Measurements from ENCODE around the gene TPX2. TPM values are rescaled to one million over a fixed set of nuclear protein-coding genes. Genes with fewer than 3 reads are reported as not detected.

TPX2 gene
- total RNA-seq, 4 donors from 2014 or later: 0.39 to 2.0 (median 0.82) TPM

DNA sequence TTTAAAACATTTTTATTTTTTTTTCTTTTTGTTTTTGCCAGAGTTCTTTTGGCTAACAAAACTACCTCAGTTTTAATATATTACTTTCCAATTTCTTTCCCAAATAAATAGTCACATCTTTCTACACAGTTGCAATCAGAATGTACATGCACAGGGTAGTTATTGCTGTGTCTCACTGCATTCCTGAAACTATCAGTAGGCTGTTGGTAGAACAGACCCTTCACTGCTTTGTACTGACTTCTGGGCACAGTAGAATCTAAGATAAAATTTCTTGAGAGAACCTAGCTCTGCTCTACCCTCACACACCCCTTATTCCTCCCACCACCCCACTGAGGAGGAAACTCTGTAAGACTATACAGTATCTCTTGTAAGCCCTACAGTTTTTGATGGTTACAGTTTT, 19.9 kb downstream of the TPX2 start:
- TF ChIP-seq POLR2A (IDR thresholded peaks at IDR 0.05): no peak
- TF ChIP-seq, protein P1, sequence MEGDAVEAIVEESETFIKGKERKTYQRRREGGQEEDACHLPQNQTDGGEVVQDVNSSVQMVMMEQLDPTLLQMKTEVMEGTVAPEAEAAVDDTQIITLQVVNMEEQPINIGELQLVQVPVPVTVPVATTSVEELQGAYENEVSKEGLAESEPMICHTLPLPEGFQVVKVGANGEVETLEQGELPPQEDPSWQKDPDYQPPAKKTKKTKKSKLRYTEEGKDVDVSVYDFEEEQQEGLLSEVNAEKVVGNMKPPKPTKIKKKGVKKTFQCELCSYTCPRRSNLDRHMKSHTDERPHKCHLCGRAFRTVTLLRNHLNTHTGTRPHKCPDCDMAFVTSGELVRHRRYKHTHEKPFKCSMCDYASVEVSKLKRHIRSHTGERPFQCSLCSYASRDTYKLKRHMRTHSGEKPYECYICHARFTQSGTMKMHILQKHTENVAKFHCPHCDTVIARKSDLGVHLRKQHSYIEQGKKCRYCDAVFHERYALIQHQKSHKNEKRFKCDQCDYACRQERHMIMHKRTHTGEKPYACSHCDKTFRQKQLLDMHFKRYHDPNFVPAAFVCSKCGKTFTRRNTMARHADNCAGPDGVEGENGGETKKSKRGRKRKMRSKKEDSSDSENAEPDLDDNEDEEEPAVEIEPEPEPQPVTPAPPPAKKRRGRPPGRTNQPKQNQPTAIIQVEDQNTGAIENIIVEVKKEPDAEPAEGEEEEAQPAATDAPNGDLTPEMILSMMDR (IDR thresholded peaks at IDR 0.05): no peak
- no peaks in the 10 kb centered on the region for H3K36me3 ChIP-seq
- intact Hi-C loops (cut with DNase I): no loop called here
- H3K4me1 ChIP-seq: no peaks in the 10 kb centered on the region
- H3K27ac ChIP-seq: no peak overlapping the region
- no peaks in the 10 kb centered on the region for H3K27me3 ChIP-seq
- no peak overlapping the region for H3K4me3 ChIP-seq (replicated peaks in 1 of 3)
- no peak for DNase-seq
- no peaks in the 10 kb centered on the region for H3K9me3 ChIP-seq

DNA sequence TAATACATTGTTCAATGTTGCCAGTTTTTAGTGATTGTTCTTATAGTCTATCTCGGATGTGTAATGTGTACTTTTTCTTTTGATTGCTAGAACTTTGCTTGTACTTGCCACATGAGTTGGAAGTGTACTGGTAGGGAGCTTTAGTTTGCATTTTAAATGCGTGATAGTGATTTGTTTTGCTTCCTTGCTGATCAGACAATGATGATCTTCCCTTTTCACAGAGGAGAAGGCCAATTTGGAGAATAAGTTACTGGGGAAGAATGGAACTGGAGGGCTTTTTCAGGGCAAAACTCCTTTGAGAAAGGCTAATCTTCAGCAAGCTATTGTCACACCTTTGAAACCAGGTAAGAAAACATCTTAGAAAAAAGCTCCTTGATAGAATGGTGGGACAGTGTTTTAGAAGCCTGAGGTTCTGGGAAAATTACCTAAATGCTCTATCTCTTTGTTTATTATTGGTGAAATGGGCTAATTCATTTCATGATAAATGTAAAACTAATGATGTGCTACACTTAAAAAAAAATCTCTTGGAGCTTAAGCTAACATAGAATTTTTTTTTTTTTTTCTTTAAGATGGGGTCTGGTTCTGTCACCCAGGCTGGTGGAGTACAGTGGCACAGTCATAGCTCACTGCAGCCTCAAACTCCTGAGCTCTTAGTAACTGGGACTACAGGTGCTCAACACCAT, 20.9 kb downstream of the TPX2 start:
- Histone ChIP-seq H3K4me1 (no peaks in the 10 kb centered on the region), H3K36me3 (no peaks in the 10 kb centered on the region), H3K27ac (no peak overlapping the region), H3K9me3 (no peaks in the 10 kb centered on the region), H3K27me3 (no peaks in the 10 kb centered on the region), H3K4me3 (replicated peaks in 1 of 3) (no peak overlapping the region)
- WGBS, 2 donors: 60 to 89% methylated on average over 2 of the region's 2 CpGs
- DNase-seq: peak in 1 of 2 donors; percentile 24
- no peak for TF ChIP-seq POLR2A (IDR thresholded peaks at IDR 0.05)
- TF ChIP-seq, protein P1 (IDR thresholded peaks at IDR 0.05): no peak
- intact Hi-C loops (cut with DNase I): no loop called here

DNA sequence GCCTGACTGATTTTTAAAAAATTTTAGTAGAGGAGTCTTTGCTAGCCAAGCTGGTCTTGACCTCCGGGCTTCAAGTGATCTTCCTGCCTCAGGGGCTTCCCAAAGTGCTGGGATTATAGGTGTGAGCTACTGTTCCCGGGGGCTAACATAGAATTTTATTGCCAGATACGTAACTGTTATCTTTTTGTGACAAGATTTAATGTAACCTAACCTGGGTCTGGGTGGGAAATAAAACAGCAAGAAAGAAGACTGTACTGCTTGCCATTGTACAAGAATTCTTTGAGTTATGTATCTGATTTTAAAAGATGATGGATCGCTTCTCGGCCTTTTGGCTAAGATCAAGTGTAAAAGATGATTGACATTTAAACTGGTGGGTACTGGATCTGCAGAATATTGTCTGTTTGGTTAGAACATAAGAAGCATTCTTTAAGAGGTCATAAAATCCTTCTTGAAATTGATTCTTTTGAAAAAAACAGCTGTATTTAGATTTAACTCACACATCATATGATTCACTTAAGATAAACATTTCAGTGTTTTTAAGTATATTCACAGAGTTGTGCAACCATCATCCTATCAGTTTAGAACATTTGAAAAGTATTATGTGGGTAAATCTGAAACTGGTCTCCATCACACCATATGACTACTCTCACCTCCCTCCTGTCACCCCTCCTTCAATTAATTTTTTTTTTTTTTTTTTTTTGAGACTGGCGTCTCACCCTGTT, 21.6 kb downstream of the TPX2 start:
- no peak overlapping the region for H3K27ac ChIP-seq
- no peaks in the 10 kb centered on the region for H3K36me3 ChIP-seq
- H3K27me3 ChIP-seq: no peaks in the 10 kb centered on the region
- DNase-seq: peak in 1 of 2 donors; percentile 29
- no peaks in the 10 kb centered on the region for H3K4me1 ChIP-seq
- intact Hi-C loops (cut with DNase I): no loop called here
- 71 to 73% methylated on average over 6 of the region's 6 CpGs for WGBS, 2 donors
- no peaks in the 10 kb centered on the region for H3K9me3 ChIP-seq
- no peak for TF ChIP-seq POLR2A (IDR thresholded peaks at IDR 0.05)
- TF ChIP-seq, protein P1 (IDR thresholded peaks at IDR 0.05): no peak
- no peak overlapping the region for H3K4me3 ChIP-seq (replicated peaks in 1 of 3)

DNA sequence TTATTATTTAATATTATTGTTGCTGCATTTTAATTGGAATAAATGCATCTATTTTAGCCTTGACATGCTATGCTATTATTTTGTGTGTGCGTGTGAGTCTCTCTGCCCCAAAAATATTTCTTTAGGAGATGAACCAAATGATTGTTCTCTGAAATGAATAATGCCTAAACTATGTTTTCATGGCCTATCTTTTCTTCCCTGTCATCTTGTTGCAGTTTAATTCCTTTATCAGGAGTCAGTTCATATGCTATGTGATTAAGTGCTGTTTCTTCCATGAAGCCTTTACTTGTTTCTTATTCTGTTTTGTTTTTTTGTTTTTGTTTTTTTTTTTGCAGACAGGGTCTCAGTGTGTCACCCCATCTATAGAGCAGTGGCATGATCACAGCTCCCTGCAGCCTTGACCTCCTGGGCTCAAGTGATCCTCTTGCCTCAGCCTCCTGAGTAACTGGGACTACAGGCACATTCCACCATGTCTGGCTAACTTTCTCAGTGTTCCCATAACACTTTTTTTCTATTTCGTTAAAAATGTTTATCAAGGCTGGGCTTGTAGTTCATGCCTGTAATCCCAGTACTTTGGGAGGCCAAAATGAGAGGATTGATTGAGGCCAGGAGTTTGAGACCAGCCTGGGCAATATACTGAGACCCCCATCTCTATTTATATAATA, 25.7 kb downstream of the TPX2 start:
- Histone ChIP-seq H3K4me3 (replicated peaks in 1 of 3) (no peak overlapping the region), H3K27ac (no peak overlapping the region), H3K27me3 (no peaks in the 10 kb centered on the region), H3K4me1 (no peaks in the 10 kb centered on the region), H3K36me3 (no peaks in the 10 kb centered on the region), H3K9me3 (no peaks in the 10 kb centered on the region)
- DNase-seq: no peak
- intact Hi-C loops (cut with DNase I): no loop called here
- WGBS, 2 donors: 93 to 97% methylated on average over 2 of the region's 2 CpGs
- TF ChIP-seq, protein P1 (IDR thresholded peaks at IDR 0.05): no peak
- no peak for TF ChIP-seq POLR2A (IDR thresholded peaks at IDR 0.05)

DNA sequence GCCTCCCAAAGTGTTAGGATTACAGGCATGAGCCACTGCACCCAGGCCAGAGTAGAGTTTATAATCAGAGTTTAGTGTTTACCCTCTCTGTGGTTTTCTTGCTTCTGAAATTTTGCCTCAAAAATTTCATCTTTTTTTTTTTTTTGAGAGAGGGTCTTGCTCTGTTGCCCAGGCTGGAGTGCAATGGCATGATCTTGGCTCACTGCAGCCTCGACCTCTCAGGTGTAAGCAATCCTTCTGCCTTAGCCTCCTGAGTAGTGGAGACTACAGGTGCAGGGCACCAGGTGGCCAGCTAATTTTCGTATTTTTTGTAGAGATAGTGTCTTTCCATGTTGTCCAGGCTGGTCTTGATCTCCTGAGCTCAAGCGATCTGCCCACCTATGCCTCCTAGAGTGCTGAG, 28.7 kb downstream of the TPX2 start:
- Histone ChIP-seq H3K9me3 (no peaks in the 10 kb centered on the region), H3K4me3 (replicated peaks in 1 of 3) (no peak overlapping the region), H3K27ac (no peak overlapping the region), H3K36me3 (no peaks in the 10 kb centered on the region), H3K27me3 (no peaks in the 10 kb centered on the region), H3K4me1 (no peaks in the 10 kb centered on the region)
- TF ChIP-seq, protein P1 (IDR thresholded peaks at IDR 0.05): no peak
- TF ChIP-seq POLR2A (IDR thresholded peaks at IDR 0.05): no peak
- intact Hi-C loops (cut with DNase I): no loop called here
- no peak for DNase-seq
- 96% methylated on average over 3 of the region's 3 CpGs for WGBS, 2 donors
